Upper lobe of left lung (tissue), 6 donors: Measurements from ENCODE around the gene LYRM4. TPM values are rescaled to one million over a fixed set of nuclear protein-coding genes. Genes with fewer than 3 reads are reported as not detected.

Experiments used
- ATAC-seq, 2 donors: fragments of 200-7000 bp; cut with Tn5 transposase; one replicate each; pipeline ENCODE4 v1.9.1; 2022; ENCODE audit warnings: mild to moderate bottlenecking in 2 of 2, moderate library complexity in 2 of 2; ENCODE audit not compliant: low FRiP score in 2 of 2
- DNase-seq, 2 donors: peaks; one replicate each; pipeline ENCODE4 v3.0.0-alpha.2; 2019 to 2020
- H3K27ac ChIP-seq, 4 donors: fragments of 200-600 bp; sonication (generic); one replicate each; pipeline ENCODE4 v1.5.1; 2016 to 2019
- H3K27me3 ChIP-seq, 4 donors: fragments of 200-600 bp; sonication (generic); one replicate each; pipeline ENCODE4 v1.5.1; 2017 to 2019
- H3K36me3 ChIP-seq, 4 donors: fragments of 200-600 bp; sonication (generic); one replicate each; pipeline ENCODE4 v1.5.1; 2016 to 2019
- H3K4me1 ChIP-seq, 4 donors: fragments of 200-600 bp; sonication (generic); one replicate each; pipeline ENCODE4 v1.5.1; 2018 to 2019
- H3K4me3 ChIP-seq, 4 donors: fragments of 200-600 bp; sonication (generic); one replicate each; pipeline ENCODE4 v1.5.1; 2017 to 2019; ENCODE audit warnings: mild to moderate bottlenecking in 2 of 4, moderate library complexity in 1 of 4
- H3K9me3 ChIP-seq, 4 donors: fragments of 200-600 bp; sonication (generic); one replicate each; pipeline ENCODE4 v1.5.1; 2018 to 2019
- CTCF ChIP-seq, 6 experiments: fragments of 450-650 bp in 4 of 6; fragments of 200-600 bp in 2 of 6; sonication (generic) in 2 of 6; IDR thresholded peaks; one replicate each; pipeline ENCODE4 v1.5.1; 2016 to 2019; ENCODE audit warnings: antibody characterized with exemption in 6 of 6
- EP300 ChIP-seq, 4 donors: sonication (generic); formaldehyde crosslinking; IDR thresholded peaks; one replicate each; pipeline ENCODE4 v1.5.1; 2017; ENCODE audit warnings: antibody characterized with exemption in 4 of 4, control low read depth in 2 of 4
- POLR2A ChIP-seq, 4 donors: fragments of 450-650 bp; IDR thresholded peaks; one replicate each; pipeline ENCODE4 v1.5.1; 2016 to 2017; ENCODE audit warnings: antibody characterized with exemption in 4 of 4, mild to moderate bottlenecking in 2 of 4
- POLR2AphosphoS5 ChIP-seq, 2 donors: sonication (generic); formaldehyde crosslinking; IDR thresholded peaks; one replicate each; pipeline ENCODE4 v1.5.1; 2017; ENCODE audit warnings: antibody characterized with exemption in 2 of 2
- WGBS, 2 donors: methylation state at CpG; one replicate each; pipeline ENCODE4 v1.1.5; 2017 to 2018; 5-methylcytosine and 5-hydroxymethylcytosine counted together
- total RNA-seq, 6 donors: library from RNA; depleted of rRNA in 4 of 6; stranded (reverse); fragments of >200 nt in 4 of 6; gene quantifications; one replicate each; pipeline versions ENCODE4 v1.1.0 to v1.2.1, GENCODE V29; 2016 to 2021
- donor health status: DM: no; HTN: no; CAD: no; lungs with moderate emphysema.
- donor health status: DM: no; HTN: yes; CAD: no; lungs with severe emphysema.

LYRM4 gene
- total RNA-seq, 6 donors from 2014 or later = 5.8 to 24.1 (median 15.9) TPM

DNA sequence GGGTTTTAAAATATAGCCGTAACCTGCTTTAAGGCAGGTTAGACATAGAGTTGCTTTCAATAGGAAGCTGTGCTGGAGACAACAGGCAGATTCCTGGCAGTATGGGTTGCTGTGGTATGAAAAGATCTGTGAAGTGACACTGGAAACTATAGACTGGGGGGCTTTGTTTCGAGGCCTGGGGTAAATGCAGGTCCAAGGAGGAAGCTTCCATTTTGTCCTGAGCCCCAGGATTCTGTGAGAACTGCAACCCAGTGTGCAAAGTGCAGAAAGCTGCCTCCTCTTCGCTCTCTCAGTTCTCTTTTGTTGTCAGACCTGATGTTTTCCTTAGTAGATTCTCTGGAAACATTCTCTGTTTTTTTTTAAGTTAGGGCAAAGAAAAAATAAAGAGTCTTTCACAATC lies 86.9 kb downstream of the LYRM4 start:
- Histone ChIP-seq H3K36me3 (no peaks in the 10 kb centered on the region), H3K27ac (peak overlapping the region in 3 of 4 donors; percentile 5 to 53 (median 49)), H3K27me3 (no peaks in the 10 kb centered on the region), H3K9me3 (no peaks in the 10 kb centered on the region), H3K4me1 (peaks cover 0 to 28% (median 12%) of the 10 kb centered on the region in 4 donors), H3K4me3 (no peak overlapping the region)
- DNase-seq (no peak), ATAC-seq (no peak)
- TF ChIP-seq CTCF (IDR thresholded peaks at IDR 0.05) (no peak), EP300 (IDR thresholded peaks at IDR 0.05) (no peak), POLR2AphosphoS5 (IDR thresholded peaks at IDR 0.05) (no peak), POLR2A (IDR thresholded peaks at IDR 0.05) (no peak)
- 87 to 93% methylated on average over 3 of the region's 3 CpGs for WGBS, 2 donors

- 88 to 90% methylated on average over 4 of the region's 4 CpGs for WGBS, 2 donors
- H3K27ac ChIP-seq = no peak overlapping the region
- no peak overlapping the region for H3K4me3 ChIP-seq
- H3K9me3 ChIP-seq = no peaks in the 10 kb centered on the region
- TF ChIP-seq POLR2AphosphoS5 (IDR thresholded peaks at IDR 0.05) (no peak), POLR2A (IDR thresholded peaks at IDR 0.05) (no peak), EP300 (IDR thresholded peaks at IDR 0.05) (no peak), CTCF (IDR thresholded peaks at IDR 0.05) (no peak)
- H3K4me1 ChIP-seq = peaks cover 0 to 28% (median 12%) of the 10 kb centered on the region in 4 donors
- ATAC-seq (no peak), DNase-seq (no peak)
- H3K36me3 ChIP-seq = no peaks in the 10 kb centered on the region
- H3K27me3 ChIP-seq = no peaks in the 10 kb centered on the region
Measured at GRCh38 chr6:5172897-5173474, 87.8 kb downstream of the LYRM4 start.

DNA sequence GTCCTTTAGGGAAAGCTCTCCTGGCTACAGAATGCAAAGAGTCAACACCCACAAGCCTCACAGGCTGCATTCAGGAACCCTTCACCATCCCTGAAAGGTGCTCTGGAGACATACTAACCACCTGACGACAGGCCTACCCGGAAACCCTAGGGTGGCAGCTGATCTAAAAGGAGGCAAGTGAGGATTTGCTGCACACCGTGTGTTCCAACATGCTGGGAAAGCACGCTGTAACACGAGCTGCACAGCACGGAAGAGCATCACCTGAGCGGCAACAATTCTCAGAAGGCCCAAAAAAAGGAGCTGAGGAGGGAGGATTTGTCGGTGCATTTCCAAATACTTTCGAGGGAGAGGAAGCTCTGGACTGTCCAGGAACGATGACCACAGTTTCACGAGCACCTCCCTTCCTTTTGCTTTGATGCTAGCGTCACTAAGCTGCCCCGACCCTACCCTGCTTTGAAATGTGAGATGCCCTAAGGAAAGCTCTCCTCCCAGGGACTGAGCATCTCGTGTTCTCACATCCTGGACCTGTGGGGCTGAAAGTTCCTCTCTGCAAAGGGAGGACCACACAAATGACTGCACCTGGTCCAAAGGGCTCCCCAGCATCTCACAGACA lies 88.6 kb downstream of the LYRM4 start:
- no peak overlapping the region for H3K4me3 ChIP-seq
- no peaks in the 10 kb centered on the region for H3K36me3 ChIP-seq
- H3K4me1 ChIP-seq = peaks cover 0 to 36% (median 15%) of the 10 kb centered on the region in 4 donors
- no peaks in the 10 kb centered on the region for H3K27me3 ChIP-seq
- DNase-seq = no peak
- no peaks in the 10 kb centered on the region for H3K9me3 ChIP-seq
- 64 to 74% methylated on average over 10 to 14 of the region's 14 CpGs for WGBS, 2 donors
- peak overlapping the region in 1 of 4 donors; percentile 16 for H3K27ac ChIP-seq
- TF ChIP-seq POLR2AphosphoS5 (IDR thresholded peaks at IDR 0.05) (no peak), EP300 (IDR thresholded peaks at IDR 0.05) (no peak), CTCF (IDR thresholded peaks at IDR 0.05) (no peak), POLR2A (IDR thresholded peaks at IDR 0.05) (no peak)
- no peak for ATAC-seq

DNA sequence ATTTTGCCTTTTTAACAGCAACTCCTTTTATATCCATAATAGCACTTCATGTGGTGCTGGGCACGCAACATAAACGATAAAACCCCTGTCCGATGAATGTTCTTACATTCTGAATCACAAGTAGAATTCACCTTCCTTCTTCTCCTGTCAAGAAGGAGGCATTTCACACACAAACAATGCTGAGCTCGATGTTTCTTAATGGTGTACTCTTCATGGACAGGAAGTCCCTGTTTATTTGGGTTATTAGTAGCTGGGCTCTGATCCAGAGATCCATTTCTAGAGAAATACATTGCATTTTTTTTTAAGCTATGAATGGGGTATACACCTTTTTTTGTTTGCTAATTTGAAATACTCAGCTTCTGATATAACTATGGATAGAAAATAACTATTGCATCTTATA lies 93.2 kb downstream of the LYRM4 start:
- H3K27me3 ChIP-seq = no peaks in the 10 kb centered on the region
- no peak overlapping the region for H3K4me3 ChIP-seq
- WGBS, 2 donors = 52 to 61% methylated on average over 4 of the region's 4 CpGs
- ATAC-seq = no peak
- DNase-seq = no peak
- peaks cover 0 to 20% (median 8%) of the 10 kb centered on the region in 4 donors for H3K4me1 ChIP-seq
- H3K9me3 ChIP-seq = no peaks in the 10 kb centered on the region
- no peak for TF ChIP-seq CTCF (IDR thresholded peaks at IDR 0.05)
- no peak for TF ChIP-seq EP300 (IDR thresholded peaks at IDR 0.05)
- TF ChIP-seq POLR2AphosphoS5 (IDR thresholded peaks at IDR 0.05) = no peak
- no peaks in the 10 kb centered on the region for H3K36me3 ChIP-seq
- no peak overlapping the region for H3K27ac ChIP-seq

DNA sequence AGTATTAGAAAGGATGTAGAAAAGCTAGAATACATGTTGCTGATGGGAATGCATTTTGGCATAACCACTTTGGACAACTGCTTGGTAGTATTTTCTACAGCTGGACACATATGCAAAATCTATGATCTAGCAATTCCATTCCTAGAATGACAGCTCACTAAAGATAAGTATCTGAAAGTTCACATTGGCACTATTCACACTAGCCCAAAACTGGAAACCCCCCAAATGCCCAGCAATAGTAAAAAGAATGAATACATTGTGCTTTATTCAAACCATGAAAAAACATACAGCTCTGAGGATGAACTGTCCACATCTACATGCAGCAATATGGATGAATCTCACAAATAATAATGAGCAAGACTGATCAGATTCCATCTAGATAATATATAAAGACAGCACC lies 96.7 kb downstream of the LYRM4 start:
- no peaks in the 10 kb centered on the region for H3K9me3 ChIP-seq
- H3K27ac ChIP-seq = no peak overlapping the region
- DNase-seq = no peak
- H3K4me1 ChIP-seq = peaks cover 0 to 9% (median 3%) of the 10 kb centered on the region in 4 donors
- H3K36me3 ChIP-seq = no peaks in the 10 kb centered on the region
- TF ChIP-seq CTCF (IDR thresholded peaks at IDR 0.05) = no peak
- no peak for TF ChIP-seq EP300 (IDR thresholded peaks at IDR 0.05)
- TF ChIP-seq POLR2AphosphoS5 (IDR thresholded peaks at IDR 0.05) = no peak
- TF ChIP-seq POLR2A (IDR thresholded peaks at IDR 0.05) = no peak
- ATAC-seq = no peak
- H3K27me3 ChIP-seq = no peaks in the 10 kb centered on the region
- no peak overlapping the region for H3K4me3 ChIP-seq
